RKO (cell line): ENCODE data around the gene MARK3.
"Not testable (repeated sequence)": the region's sequence is repeated elsewhere in the genome, so short reads cannot be mapped to it uniquely, and the experiment has no call there.

Source experiments
- DNase-seq: peaks from one replicate; pipeline ENCODE4 v3.0.0-alpha.2; 2016; ENCODE audit warnings: low spot score

Gene MARK3

GRCh38 chr14:103512701-103513611, 127.7 kb downstream of the MARK3 start:
- DNase-seq = peak; percentile 55

DNA sequence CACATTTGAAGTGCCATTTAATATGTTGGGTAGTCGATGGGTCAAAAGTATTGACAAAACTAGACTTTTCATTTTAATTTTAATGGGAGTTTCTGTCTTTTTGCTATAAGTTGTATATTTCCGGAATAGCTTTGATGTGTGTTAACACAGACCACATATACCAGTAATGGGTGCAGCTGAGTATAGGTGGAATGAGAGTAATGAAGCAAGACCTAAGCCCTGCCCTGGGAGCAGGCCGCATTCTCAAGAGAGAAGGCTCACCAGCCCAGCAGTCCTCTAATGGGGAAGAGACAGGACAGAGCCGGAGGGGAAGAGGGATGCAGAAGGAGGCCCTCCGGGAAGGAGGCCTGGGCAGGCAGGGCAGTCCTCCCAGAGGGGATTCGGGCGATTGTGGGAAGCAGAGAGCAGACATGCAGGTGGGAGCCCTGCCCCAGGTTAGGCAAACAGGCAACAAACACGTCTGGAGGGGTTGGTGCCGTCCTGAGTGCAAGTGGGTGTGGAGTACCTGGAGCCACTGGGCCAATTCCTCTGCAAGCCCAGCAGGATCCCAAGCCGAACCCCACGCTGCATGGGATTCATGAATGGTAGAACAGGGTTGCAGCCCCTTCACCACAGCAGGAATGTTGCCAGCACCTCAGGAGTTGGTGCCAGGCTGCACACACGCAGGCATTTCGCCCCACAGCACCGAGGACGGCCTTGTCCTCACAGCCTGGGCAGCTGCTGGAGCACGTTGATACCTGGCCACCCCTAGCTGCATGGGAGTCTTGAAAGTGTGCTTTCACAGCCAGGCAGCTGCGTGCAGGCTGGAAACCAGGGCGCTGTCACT, 129.6 kb downstream of the MARK3 start:
- no peak for DNase-seq

DNA sequence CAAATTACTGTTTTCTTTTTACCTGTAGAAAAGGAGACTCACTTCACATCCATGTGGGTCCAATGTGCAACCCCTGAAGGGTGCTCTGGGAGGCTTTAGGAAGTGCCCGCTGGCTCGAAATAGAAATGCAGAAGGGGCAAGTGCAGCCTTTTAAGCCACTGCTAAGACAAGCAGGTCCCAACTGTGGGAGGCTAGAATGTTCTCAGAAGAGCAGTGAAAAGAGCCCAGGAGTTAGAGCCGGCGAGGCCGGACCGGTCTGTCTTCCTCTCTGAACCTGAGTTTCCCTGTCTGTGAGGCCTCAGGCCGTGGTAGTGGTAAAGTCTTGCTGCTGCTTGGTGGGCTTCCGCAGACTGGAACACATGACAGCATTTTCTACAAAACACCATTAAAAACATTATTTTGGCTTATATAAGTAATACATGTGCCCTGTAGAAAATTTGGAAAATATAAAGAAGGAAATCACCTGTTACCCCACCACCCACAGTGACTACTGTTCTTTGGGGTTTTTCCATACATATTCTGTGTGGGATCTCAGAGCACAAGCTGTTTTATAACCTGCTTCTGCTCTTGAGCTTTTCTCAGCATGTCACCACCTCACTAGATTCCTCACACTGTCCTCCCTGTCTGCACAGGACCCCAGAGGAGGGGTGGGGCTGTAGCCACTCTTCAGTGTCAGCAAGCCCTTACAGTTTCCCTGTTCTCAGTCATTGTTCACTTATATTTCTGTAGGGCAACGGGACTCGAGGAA, 131.4 kb downstream of the MARK3 start:
- DNase-seq = no peak

DNA sequence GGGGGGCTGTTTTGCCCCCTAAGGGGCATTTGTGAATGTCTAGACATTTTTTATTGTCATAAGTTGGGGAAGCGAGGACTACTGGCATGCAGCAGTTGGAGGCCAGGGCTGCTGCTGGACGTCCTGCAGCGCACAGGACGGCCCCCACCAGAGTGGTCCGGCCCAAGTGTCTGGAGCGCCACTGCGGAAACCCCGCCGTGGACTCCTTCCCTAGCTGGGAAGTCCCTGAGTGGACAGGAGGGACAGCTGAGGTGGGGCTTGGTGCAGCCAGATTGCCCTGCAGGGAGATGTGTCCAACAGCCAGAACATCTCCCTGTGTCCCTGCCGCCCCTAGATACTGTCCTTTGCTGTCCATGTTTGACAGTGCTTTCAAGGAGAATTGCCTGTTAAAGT, 132.0 kb downstream of the MARK3 start:
- no peak for DNase-seq

DNA sequence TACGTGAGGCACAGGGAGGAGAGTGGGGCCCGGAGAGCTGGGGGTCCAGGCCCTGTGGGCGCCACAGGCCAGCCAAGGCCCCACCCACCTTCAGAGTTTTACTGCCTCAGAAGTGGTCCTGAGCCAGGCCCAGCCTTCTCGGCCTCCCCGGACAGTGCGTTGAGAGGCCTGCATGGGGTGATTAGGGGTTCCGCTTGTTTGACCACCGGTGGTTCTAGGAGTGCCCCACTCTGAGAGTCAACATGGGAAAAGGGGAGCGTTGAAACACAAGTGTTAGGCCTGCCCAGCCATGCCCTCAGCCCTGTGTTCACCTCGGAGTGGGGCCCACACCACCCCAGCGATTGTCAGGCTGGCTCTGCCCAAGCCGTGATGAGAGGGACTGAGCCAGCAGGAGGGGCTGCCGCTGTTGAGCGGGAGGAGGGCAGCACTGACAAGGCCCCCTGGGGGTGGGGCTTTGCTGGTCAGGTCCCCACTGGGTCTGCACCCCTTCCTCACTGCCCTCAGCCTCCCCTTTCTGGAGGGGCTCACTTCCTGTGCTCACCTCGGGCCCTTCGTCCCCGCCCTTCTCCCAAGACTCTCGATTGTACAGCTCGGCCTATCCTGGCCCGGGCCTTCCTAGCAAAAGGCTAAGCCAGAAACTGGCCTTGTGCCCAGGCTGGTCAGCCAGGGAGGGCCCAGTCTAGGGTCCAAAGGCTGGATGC, 132.7 kb downstream of the MARK3 start:
- no peak for DNase-seq

GRCh38 chr14:103518422-103519042, 133.3 kb downstream of the MARK3 start:
- DNase-seq = peak; percentile 46

DNA sequence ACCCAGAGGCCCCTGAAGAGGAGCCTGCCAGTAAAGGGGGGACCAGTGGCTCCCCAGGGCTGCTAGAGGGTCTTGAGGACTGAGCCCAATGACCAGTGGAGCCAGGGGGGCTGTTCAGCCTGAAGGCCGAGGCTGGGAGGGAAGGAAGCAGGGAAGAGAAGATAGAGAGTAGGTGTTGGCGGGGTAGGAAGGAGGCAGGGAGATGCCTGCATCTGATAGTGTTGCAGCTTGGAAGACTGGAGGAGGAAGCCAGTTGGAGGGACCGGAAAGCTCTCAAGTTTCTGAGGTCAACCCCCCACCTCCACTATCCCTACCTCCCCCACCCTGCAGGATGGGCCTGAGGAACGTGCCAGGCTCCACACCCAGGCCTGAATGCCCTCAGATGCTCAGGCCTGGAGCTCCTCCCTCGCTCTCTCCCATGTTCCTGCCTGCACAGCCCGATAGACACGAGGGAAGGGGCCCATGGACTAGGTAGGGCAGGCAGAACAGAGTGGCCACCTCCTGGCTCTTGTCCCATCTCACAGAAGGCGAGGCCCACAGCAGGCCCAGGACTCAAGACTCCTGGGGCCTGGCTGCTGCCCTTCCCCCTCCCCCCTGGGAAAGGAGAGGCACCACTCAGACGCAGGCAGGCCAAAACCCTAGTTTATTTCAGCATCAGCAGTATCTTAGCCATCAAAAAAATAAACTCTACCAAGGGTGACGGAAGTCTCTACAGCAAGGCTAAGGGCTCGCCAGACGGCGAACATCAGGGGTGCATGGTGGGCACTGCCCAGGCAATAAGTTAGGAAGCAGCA, 134.0 kb downstream of the MARK3 start:
- DNase-seq = no peak

DNA sequence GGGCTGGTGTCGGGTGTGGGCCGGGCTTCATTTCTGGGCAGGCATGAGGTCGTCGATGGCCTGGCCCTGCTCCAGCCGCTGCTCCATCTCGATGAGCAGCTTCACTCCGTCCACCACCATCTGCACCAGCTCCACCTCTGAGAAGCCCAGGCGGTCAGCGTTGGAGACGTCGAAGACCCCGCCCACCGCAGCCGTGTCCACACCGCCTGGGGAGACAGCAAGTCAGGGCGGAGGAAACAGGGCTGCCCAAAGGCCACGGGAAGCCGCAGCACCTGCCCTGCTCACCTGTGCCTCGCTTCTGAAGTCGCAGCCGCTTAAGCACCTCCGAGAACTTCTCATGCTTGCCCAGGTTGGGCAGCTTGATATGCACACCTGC, 134.6 kb downstream of the MARK3 start:
- no peak for DNase-seq

DNA sequence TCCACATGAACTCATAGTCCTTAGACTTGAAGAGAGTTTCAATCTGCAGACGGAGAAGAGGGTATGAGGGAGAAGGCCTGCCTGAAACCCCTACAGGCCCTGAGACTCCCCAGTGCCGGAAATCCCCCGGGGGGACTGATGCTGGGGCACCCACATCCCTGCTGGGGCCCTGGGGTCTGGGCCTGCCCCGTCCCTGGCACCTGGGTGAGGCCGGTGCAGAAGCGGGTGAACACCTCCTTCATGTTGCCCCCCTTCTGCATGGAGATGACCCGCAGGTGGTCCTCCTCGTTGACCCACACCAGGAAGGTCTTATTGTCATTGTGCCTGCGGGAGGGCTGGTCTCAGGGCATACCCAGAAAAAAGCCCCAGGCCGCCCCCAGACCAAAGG, 135.0 kb downstream of the MARK3 start:
- no peak for DNase-seq

- DNase-seq = peak; percentile 64
Measured at GRCh38 chr14:103520657-103521437, 135.6 kb downstream of the MARK3 start.

DNA sequence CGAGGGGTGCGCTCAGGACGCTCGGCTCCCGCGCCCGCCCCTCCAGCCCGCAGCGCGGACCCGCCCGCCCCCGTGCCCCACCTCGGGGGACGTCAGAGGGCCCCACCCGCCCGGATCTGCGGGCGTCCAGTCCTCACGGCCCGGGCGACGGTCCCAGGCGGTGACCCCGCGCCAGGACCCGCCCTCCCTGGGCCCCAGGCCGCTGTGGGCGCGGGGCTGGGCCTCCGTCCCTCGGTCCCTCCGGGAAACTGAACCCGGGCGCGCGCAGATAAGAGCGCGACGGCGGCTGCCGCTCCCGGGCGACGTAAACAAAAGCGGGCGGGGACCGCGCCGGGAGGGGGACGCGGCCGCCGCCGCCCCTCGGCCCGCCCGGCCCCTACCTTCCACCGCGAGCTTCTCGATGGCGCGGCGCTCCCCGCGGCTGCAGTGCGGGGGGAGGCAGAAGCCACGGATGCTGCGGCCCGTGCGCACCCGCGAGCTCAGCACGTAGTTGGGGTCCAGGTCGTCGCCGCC, 136.3 kb downstream of the MARK3 start:
- no peak for DNase-seq

- DNase-seq = no peak
Measured at GRCh38 chr14:103521951-103522563, 136.8 kb downstream of the MARK3 start.

- DNase-seq = no peak
Measured at GRCh38 chr14:103522649-103523574, 137.7 kb downstream of the MARK3 start, which contains the start of gene CKB. CKB (minus strand) TSS chr14:103522830; CDS start chr14:103522493, 337 bp downstream.

- no peak for DNase-seq
Measured at GRCh38 chr14:103523575-103523954, 138.3 kb downstream of the MARK3 start.

GRCh38 chr14:103524002-103524935, 139.1 kb downstream of the MARK3 start:
- DNase-seq = no peak

DNA sequence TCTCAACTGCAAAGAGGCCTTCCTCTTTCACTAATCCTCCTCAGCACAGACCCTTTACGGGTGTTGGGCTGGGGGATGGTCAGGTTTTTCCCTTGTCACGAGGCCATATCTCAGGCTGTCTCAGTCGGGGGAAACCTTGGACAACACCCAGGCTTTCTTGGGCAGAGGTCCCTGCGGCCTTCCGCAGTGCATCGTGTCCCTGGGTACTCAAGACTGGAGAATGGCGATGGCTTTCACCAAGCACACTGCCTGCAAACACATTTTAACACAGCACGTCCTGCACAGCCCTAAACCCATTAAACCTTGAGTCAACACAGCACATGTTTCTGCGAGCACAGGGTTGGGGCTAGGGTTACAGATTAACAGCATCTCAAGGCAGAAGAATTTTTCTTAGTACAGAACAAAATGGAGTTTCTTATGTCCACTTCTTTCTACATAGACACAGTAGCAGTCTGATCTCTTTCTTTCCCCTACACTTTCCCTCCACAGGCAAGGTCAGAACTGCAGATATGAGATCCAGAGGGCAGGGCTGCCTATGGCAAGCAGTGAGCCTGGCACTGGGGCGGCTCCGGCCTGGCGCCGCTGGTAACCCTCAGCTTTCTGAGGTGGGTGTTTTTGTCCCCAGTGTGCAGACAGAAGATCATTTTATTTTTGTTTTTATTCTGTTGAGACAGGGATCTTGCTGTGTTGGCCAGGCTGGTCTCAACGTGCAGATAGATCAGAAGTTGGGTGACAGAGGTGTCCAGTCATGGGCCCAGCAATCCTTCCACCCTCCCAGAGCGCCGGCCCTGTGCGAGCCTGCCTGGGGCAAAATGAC, 140.4 kb downstream of the MARK3 start:
- DNase-seq = not testable (repeated sequence)
